GM21390 (cell line): ENCODE data around the gene GSN.

Experiments used
- ATAC-seq: cut with Tn5 transposase; IDR thresholded peaks from one replicate; pipeline ENCODE4 v1.9.1; 2021; ENCODE audit not compliant: unreplicated experiment

The GSN gene

GRCh38 chr9:121322037-121322736 lies 54.2 kb downstream of the GSN start:
- ATAC-seq, result no peak

- no peak for ATAC-seq
Measured at GRCh38 chr9:121322737-121323448, 54.9 kb downstream of the GSN start.

GRCh38 chr9:121323449-121324151 lies 55.6 kb downstream of the GSN start:
- ATAC-seq, result no peak

- no peak for ATAC-seq
Measured at GRCh38 chr9:121324316-121324715, 56.4 kb downstream of the GSN start.

DNA sequence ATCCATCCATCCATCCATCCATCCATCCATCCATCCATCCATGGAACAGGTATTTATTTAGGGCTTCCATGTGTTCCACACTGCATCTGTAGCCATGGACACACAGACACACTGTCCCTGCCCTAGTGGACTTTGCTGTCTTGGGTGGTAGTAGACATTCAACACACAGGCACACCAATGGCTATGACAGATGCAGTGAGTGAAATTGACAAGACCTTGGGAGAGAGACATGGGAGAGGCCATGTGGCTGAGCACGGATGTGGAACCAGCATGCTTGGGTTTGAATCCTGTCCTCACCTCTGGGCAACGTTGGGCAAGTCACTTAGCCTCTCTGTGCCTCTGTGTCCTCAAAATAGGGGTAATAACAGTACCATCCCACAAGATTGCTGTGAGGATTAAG lies 56.8 kb downstream of the GSN start:
- ATAC-seq, result no peak

DNA sequence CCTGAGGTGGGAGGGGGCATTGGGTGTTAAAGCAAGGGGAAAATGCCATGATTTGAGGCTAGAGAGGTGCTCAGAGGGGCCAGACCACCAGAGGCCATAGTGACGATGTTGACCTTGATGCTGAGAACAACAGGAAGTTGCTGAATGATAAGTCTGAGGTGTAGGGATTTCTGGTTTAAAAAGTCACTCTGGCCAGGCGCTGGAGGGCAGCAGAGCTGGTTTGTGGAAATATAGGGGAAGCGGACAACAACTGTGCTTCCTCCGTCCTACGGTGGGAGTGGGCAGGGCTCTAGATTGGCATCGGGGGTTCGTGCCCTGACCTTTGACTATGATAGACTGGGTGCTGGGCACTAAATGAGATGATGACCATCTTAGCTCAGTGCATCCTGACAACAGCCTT lies 57.4 kb downstream of the GSN start:
- ATAC-seq, result no peak

DNA sequence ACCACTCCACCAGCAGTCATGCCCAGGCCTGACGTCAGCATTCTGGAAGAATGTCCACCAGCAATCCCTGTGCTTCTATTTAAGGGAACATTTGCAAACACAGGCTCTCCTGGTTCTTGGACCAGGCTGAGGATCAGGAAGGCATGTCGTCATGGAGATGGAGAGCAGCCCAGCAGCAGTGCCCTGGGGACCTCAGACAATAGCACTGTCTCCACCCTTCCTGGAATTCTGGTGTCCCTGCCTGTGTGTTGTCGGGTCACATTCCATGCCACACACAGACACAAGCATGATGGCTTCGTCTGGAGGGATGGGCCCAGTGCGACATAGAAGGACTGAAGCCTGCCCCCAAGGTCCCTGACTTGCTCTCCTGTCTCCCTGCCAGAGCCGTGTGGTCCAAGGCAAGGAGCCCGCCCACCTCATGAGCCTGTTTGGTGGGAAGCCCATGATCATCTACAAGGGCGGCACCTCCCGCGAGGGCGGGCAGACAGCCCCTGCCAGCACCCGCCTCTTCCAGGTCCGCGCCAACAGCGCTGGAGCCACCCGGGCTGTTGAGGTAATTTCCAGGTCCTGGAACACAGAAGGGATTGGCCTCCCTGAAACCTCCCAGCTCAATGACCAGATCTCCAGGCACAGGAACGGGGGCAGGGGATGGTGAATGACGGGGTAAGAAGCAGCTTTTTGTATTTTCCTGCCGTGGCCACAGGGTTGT lies 58.3 kb downstream of the GSN start:
- no peak for ATAC-seq

DNA sequence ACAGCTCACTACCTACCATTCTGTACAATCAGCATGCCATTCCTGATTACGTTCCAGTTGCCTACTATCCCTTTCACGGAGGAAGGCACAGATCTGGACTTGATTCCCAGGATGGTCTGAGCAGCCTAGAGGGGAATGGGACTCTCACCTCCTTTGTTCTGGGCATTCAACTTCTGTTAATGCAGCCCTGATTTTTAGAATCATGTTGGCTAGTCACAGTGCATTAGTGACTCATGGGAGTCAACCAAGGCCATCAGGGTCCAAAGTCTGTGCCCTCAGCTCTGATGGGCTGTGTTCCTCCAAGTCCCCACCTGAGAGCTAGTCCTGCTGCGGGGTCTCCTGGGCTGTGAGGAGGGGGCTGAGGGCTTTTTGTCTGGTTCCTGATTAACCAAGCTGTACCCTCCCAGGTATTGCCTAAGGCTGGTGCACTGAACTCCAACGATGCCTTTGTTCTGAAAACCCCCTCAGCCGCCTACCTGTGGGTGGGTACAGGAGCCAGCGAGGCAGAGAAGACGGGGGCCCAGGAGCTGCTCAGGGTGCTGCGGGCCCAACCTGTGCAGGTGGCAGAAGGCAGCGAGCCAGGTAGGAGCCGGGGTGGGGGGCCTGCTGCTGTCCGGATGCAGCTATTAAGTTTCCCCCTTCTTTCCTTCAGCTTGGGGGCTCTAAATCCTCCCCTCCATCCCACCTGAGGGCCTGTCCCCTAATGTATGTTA lies 59.1 kb downstream of the GSN start:
- ATAC-seq, result no peak

DNA sequence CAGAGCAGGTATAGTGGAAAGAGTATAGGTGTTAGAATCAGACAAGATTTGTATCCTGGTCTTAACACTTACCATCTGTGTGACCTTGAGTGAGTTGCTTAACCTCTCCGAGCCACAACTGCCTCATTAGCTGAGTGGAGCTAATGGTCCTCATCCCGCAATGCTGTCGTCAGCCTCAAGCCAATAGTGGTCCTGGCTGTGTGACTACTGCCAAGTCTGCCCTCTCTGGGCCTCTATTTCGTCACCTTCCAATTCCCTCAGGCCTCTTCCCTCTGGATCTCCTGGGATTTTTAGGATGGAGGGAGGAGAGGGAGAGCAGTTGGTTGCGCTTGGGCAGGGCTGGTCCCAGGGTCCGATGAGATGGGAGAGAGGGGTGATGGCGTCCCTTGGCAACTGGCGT lies 60.5 kb downstream of the GSN start:
- ATAC-seq, result no peak

- no peak for ATAC-seq
Measured at GRCh38 chr9:121328876-121329681, 61.1 kb downstream of the GSN start.

DNA sequence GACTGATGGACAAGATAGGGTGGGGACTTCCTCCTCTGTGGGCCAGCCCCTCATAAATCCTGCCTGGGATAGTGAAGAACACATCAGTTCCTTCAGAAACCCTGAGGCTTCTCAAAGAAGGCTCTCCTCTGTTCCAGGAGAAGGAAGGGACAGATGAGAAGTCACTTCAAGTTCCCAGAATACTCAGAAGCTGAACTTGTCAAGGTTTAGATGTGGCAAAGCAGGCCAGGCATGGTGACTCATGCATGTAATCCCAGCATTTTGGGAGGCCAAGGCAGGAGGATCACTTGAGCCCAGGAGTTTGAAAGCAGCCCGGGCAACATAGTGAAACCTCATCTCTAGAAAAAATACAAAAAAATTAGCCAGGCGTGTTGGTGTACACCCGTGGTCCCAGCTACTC lies 63.6 kb downstream of the GSN start:
- ATAC-seq, result no peak

DNA sequence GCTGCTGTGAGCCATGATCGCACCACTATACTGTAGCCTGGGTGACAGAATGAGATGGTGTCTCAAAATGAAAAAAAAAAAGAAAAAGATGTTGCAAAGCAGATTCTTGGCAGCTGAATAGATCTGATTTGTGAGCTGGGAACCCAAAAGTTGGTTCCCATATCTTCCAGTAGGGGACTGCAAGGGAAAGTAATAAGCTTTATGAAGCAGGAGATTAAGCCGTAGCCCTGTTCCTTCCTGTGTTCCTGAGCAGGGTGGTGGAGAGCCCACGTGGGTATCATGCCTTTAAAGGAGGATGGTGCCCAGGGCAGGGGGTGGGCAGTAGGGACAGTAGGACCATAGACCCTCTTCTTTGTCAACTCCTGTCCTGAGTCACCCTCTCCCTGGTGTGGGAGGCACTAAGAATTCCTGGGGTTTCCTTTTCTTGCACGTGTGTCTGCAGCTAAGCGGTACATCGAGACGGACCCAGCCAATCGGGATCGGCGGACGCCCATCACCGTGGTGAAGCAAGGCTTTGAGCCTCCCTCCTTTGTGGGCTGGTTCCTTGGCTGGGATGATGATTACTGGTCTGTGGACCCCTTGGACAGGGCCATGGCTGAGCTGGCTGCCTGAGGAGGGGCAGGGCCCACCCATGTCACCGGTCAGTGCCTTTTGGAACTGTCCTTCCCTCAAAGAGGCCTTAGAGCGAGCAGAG lies 64.2 kb downstream of the GSN start:
- no peak for ATAC-seq

DNA sequence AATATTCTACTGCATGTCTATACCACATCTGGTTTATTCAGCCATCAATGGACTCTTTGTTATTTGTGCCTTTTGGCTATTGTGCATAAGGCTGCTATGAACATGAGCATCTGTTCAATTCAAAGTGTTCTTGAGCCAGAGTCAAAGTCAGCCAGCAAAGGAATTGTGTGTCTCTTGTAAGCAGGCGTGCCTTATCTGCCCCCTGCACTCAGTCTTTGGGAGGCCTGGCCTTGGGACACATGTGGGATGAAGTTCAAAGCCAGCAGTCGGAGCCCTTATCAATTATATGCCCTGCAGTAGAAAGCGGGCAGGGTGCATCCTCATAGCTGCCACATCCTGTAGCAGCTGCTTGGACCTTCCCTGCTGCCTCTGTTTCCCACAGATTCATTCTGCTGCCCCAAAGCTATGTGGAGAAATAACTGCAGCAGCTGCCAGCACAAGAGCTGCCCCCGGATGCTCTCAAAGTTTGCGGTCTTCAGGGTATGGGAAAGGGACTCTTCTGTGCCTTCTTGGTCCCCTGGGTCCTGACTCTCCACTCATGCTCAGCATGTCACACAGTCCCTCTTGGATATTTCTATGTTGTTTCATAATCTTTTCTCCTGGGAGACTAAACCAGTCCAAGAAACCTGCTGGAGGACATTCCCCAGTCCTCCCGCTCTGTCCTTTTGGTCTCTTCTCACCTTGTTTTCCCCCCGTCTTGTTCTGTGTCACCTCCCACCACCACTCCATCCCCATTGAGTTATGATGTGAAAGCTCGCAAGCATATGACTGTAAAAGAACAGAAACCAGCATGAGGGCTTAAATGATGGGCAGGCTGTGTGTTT lies 66.2 kb downstream of the GSN start:
- no peak for ATAC-seq

DNA sequence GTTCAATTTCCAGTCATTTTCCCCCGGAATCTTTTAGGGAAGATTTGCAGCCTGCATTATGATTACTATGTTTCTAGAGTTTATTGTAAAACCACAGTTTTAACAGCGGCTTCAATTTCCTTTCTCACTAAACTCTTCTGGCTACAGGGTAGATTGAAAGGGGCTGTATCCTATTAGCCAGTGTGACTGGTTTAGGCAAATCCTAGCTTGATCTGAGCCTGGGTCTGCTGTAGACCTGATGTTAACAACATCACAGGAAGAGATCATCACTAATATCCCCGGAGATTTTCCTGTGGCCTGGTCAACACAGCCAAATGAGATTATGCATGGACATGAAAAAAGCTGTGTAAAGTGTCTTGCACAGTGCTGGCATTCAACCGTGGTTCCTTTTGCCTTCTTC lies 68.7 kb downstream of the GSN start:
- no peak for ATAC-seq

GRCh38 chr9:121339437-121339836 lies 71.5 kb downstream of the GSN start:
- ATAC-seq, result no peak

DNA sequence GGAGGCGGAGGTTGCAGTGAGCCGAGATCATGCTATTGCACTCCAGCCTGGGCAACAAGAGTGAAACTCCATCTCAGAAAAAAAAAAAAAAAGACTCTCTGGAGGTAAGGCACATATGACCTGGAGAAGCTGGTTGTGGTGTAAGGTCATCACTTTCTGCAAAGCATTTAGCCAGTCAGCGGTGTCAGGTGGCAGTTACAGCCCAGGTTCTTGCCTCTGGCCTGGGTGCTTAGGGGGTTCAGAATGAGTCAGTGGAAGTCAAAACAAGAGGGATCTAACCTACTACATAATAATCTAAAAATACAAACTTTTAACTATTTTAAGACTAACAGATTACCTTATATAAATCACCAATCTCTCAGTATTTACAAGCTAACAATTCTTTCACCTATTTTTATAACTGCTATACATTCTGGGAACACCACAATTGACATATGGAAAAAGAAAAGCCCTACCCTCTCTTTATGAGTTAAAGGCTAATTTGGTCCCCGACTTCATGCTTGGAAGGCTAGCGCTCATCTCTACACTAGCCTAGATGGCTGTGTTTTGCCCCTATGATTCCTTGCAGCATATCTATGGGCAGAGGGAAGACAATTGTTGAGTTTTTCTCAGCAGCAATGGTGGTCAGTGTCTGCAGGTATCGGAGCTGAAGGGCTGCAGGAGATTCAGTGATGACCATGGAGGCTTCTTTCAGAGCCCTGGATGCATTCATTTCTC lies 72.9 kb downstream of the GSN start:
- peak; percentile 93 for ATAC-seq

DNA sequence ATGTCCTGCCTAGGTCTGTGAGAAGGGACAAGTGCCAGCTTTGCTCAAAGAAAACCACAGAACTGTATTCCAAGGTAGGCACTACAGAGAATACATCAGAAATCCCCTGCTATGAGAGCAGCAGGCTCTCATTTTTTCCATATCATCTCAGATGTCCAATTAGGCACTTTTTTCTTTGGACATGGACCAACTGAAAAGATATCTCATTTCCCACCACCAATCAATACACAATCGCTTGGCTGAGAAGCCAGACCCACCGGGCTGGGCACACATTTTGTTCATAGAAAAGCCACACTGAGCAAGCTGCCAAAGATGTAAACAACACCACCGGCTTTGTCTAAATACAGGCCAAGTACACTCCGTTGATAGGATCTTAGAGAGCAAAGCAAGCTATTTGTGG lies 76.2 kb downstream of the GSN start:
- ATAC-seq, result no peak

GRCh38 chr9:121345070-121345469 lies 77.1 kb downstream of the GSN start:
- no peak for ATAC-seq
